HEK293 (cell line): Measurements from ENCODE around the gene HOXA11.
A peak's percentile ranks its signal among the peaks of the same experiment; 100 is the strongest.

Experiments used
- BCL11B ChIP-seq: fragments of 450-650 bp; formaldehyde crosslinking; IDR thresholded peaks from 2 replicates; pipeline ENCODE4 v1.5.1; 2016; ENCODE audit warnings: low read depth, missing biosample characterization, missing genetic modification characterization
- FEZF1 ChIP-seq: fragments of 450-650 bp; formaldehyde crosslinking; IDR thresholded peaks from 2 replicates; pipeline ENCODE4 v1.5.1; 2016; ENCODE audit warnings: missing biosample characterization, missing genetic modification characterization
- IKZF3 ChIP-seq: fragments of 450-650 bp; IDR thresholded peaks from 2 replicates; pipeline ENCODE4 v1.5.0; 2018; ENCODE audit warnings: missing biosample characterization, mild to moderate bottlenecking, missing genetic modification characterization, moderate library complexity
- KLF16 ChIP-seq: fragments of 450-650 bp; formaldehyde crosslinking; IDR thresholded peaks from 2 replicates; pipeline ENCODE4 v1.5.1; 2017; ENCODE audit warnings: missing biosample characterization, missing genetic modification characterization
- MZF1 ChIP-seq: fragments of 450-650 bp; formaldehyde crosslinking; IDR thresholded peaks from 2 replicates; pipeline ENCODE4 v1.5.1; 2017; ENCODE audit warnings: missing biosample characterization, missing genetic modification characterization, borderline replicate concordance
- SCRT1 ChIP-seq: fragments of 450-650 bp; formaldehyde crosslinking; IDR thresholded peaks from 2 replicates; pipeline ENCODE4 v1.5.1; 2016; ENCODE audit warnings: missing biosample characterization, missing genetic modification characterization, borderline replicate concordance
- YY2 ChIP-seq: fragments of 450-650 bp; formaldehyde crosslinking; IDR thresholded peaks from 2 replicates; pipeline ENCODE4 v1.5.1; 2016; ENCODE audit warnings: missing biosample characterization, missing genetic modification characterization
- ZBTB17 ChIP-seq: fragments of 450-650 bp; formaldehyde crosslinking; IDR thresholded peaks from 2 replicates; pipeline ENCODE4 v1.5.1; 2016; ENCODE audit warnings: missing biosample characterization, missing genetic modification characterization
- ZEB2 ChIP-seq: fragments of 450-650 bp; formaldehyde crosslinking; IDR thresholded peaks from 2 replicates; pipeline ENCODE4 v1.5.1; 2016; ENCODE audit warnings: missing biosample characterization, missing genetic modification characterization
- ZIC2 ChIP-seq: fragments of 450-650 bp; formaldehyde crosslinking; IDR thresholded peaks from 2 replicates; pipeline ENCODE4 v1.5.1; 2016; ENCODE audit warnings: missing biosample characterization, missing genetic modification characterization
- ZNF138 ChIP-seq: fragments of 450-650 bp; formaldehyde crosslinking; IDR thresholded peaks from 2 replicates; pipeline ENCODE4 v1.5.1; 2016; ENCODE audit warnings: missing biosample characterization, missing genetic modification characterization, borderline replicate concordance
- ZNF146 ChIP-seq: fragments of 450-650 bp; formaldehyde crosslinking; IDR thresholded peaks from 2 replicates; pipeline ENCODE4 v1.5.1; 2016; ENCODE audit warnings: missing biosample characterization, missing genetic modification characterization
- ZNF169 ChIP-seq: fragments of 450-650 bp; formaldehyde crosslinking; IDR thresholded peaks from 2 replicates; pipeline ENCODE4 v1.5.1; 2016; ENCODE audit warnings: missing biosample characterization, missing genetic modification characterization
- ZNF202 ChIP-seq: fragments of 450-650 bp; formaldehyde crosslinking; IDR thresholded peaks from 2 replicates; pipeline ENCODE4 v1.5.1; 2016; ENCODE audit warnings: missing biosample characterization, missing genetic modification characterization, borderline replicate concordance
- ZNF221 ChIP-seq: fragments of 450-650 bp; formaldehyde crosslinking; IDR thresholded peaks from 2 replicates; pipeline ENCODE4 v1.5.1; 2017; ENCODE audit warnings: missing biosample characterization, missing genetic modification characterization, borderline replicate concordance
- ZNF24 ChIP-seq: fragments of 450-650 bp; formaldehyde crosslinking; IDR thresholded peaks from 2 replicates; pipeline ENCODE4 v1.5.1; 2016; ENCODE audit warnings: missing biosample characterization, missing genetic modification characterization
- ZNF248 ChIP-seq: fragments of 450-650 bp; formaldehyde crosslinking; IDR thresholded peaks from 2 replicates; pipeline ENCODE4 v1.5.1; 2017; ENCODE audit warnings: missing biosample characterization, missing genetic modification characterization
- ZNF26 ChIP-seq: fragments of 450-650 bp; formaldehyde crosslinking; IDR thresholded peaks from 2 replicates; pipeline ENCODE4 v1.5.1; 2016; ENCODE audit warnings: missing biosample characterization, missing genetic modification characterization
- ZNF292 ChIP-seq: fragments of 450-650 bp; formaldehyde crosslinking; IDR thresholded peaks from 2 replicates; pipeline ENCODE4 v1.5.1; 2016; ENCODE audit warnings: low read depth, missing biosample characterization, missing genetic modification characterization, borderline replicate concordance
- ZNF391 ChIP-seq: fragments of 450-650 bp; formaldehyde crosslinking; IDR thresholded peaks from 2 replicates; pipeline ENCODE4 v1.5.1; 2016; ENCODE audit warnings: low read depth, missing biosample characterization, missing genetic modification characterization, borderline replicate concordance
- ZNF501 ChIP-seq: fragments of 450-650 bp; formaldehyde crosslinking; IDR thresholded peaks from 2 replicates; pipeline ENCODE4 v1.5.1; 2016; ENCODE audit warnings: missing biosample characterization, missing genetic modification characterization
- ZNF561 ChIP-seq: fragments of 450-650 bp; IDR thresholded peaks from 2 replicates; pipeline ENCODE4 v1.5.1; 2018; ENCODE audit warnings: missing biosample characterization, missing genetic modification characterization, borderline replicate concordance
- ZNF580 ChIP-seq: fragments of 450-650 bp; formaldehyde crosslinking; IDR thresholded peaks from 2 replicates; pipeline ENCODE4 v1.5.1; 2016; ENCODE audit warnings: missing biosample characterization, missing genetic modification characterization
- ZNF610 ChIP-seq: fragments of 450-650 bp; formaldehyde crosslinking; IDR thresholded peaks from 2 replicates; pipeline ENCODE4 v1.5.1; 2016; ENCODE audit warnings: missing biosample characterization, missing genetic modification characterization, borderline replicate concordance
- ZNF629 ChIP-seq: fragments of 450-650 bp; formaldehyde crosslinking; IDR thresholded peaks from 2 replicates; pipeline ENCODE4 v1.5.1; 2017; ENCODE audit warnings: missing biosample characterization, missing genetic modification characterization
- ZNF664 ChIP-seq: fragments of 450-650 bp; formaldehyde crosslinking; IDR thresholded peaks from 2 replicates; pipeline ENCODE4 v1.5.1; 2016; ENCODE audit warnings: missing biosample characterization, missing genetic modification characterization
- ZNF692 ChIP-seq: fragments of 450-650 bp; formaldehyde crosslinking; IDR thresholded peaks from 2 replicates; pipeline ENCODE4 v1.5.1; 2016; ENCODE audit warnings: missing biosample characterization, missing genetic modification characterization
- ZNF785 ChIP-seq: fragments of 450-650 bp; formaldehyde crosslinking; IDR thresholded peaks from 2 replicates; pipeline ENCODE4 v1.5.1; 2016; ENCODE audit warnings: missing biosample characterization, missing genetic modification characterization
- ZNF837 ChIP-seq: fragments of 450-650 bp; formaldehyde crosslinking; IDR thresholded peaks from 2 replicates; pipeline ENCODE4 v1.5.1; 2016; ENCODE audit warnings: missing biosample characterization, missing genetic modification characterization
- TF ChIP-seq, protein P1 (sequence below): fragments of 450-650 bp; formaldehyde crosslinking; IDR thresholded peaks from 2 replicates; pipeline ENCODE4 v1.5.1; 2016; ENCODE audit warnings: missing biosample characterization, missing genetic modification characterization
- TF ChIP-seq, protein P2 (sequence below): fragments of 450-650 bp; formaldehyde crosslinking; IDR thresholded peaks from 2 replicates; pipeline ENCODE4 v1.5.1; 2017; ENCODE audit warnings: missing biosample characterization, missing genetic modification characterization
- TF ChIP-seq, protein P3 (sequence below): fragments of 450-650 bp; formaldehyde crosslinking; IDR thresholded peaks from 2 replicates; pipeline ENCODE4 v1.5.1; 2016; ENCODE audit warnings: missing biosample characterization, missing genetic modification characterization

Gene HOXA11

DNA sequence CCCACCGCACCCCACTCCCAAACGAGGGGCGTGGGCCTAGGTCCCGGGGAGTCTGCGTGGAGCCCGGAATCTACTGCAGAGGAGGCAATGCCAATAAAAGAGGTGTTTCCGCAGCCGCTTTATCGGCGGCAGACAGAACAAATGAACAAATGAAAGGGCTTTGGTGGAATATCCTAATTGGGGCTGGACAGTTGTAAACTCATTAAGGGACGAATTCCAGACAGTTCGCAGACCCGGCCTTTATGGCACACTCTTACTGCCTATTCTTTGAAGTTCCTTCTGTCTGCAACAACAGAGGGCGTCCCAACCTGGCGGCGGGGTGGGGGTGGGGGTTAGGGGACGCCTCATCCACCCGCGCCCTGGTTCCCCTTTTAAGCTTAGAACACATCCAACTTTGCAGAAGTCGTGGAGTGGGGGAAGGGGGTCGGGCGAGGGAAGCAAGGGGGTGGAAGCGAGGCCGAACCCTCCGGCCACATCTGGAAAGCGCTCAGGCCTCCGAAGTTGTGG lies 23.8 kb downstream of the HOXA11 start (continued):
- TF ChIP-seq ZNF692 (tag by site-specific recombination) (0 out of 2 replicates have a peak, but pooled peaks have one; percentile 46), BCL11B (tag by site-specific recombination) (0 out of 2 replicates have a peak, but pooled peaks have one; percentile 43), IKZF3 (peak; percentile 98), MZF1 (tag by site-specific recombination) (no peak), ZNF785 (no peak), ZNF248 (tag by site-specific recombination) (no peak), ZNF561 (tag by site-specific recombination) (peak; percentile 28; the same call in 1 of the 2 replicates), ZNF664 (tag by site-specific recombination) (no peak), YY2 (no peak), ZNF146 (tag by site-specific recombination) (no peak), SCRT1 (no peak), ZNF202 (tag by site-specific recombination) (no peak), ZNF837 (no peak), ZNF610 (tag by site-specific recombination) (no peak), ZNF391 (tag by site-specific recombination) (no peak), ZNF26 (tag by site-specific recombination) (no peak), ZEB2 (tag by site-specific recombination) (peak; percentile 73), ZIC2 (no peak), ZNF292 (tag by site-specific recombination) (no peak), FEZF1 (tag by site-specific recombination) (peak; percentile 90), ZNF138 (tag by site-specific recombination) (no peak), ZNF169 (tag by site-specific recombination) (no peak), ZNF580 (tag by site-specific recombination) (no peak), ZNF501 (tag by site-specific recombination) (no peak), ZBTB17 (tag by site-specific recombination) (peak; percentile 3; the same call in 1 of the 2 replicates), KLF16 (tag by site-specific recombination) (0 out of 2 replicates have a peak, but pooled peaks have one; percentile 30), ZNF24 (tag by site-specific recombination) (peak; percentile 84), ZNF221 (no peak), ZNF629 (tag by site-specific recombination) (peak; percentile 67)
- TF ChIP-seq, protein P1, sequence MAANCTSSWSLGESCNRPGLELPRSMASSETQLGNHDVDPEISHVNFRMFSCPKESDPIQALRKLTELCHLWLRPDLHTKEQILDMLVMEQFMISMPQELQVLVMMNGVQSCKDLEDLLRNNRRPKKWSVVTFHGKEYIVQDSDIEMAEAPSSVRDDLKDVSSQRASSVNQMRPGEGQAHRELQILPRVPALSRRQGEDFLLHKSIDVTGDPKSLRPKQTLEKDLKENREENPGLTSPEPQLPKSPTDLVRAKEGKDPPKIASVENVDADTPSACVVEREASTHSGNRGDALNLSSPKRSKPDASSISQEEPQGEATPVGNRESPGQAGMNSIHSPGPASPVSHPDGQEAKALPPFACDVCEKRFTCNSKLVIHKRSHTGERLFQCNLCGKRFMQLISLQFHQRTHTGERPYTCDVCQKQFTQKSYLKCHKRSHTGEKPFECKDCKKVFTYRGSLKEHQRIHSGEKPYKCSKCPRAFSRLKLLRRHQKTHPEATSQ (tag by site-specific recombination): no peak
- TF ChIP-seq, protein P2, sequence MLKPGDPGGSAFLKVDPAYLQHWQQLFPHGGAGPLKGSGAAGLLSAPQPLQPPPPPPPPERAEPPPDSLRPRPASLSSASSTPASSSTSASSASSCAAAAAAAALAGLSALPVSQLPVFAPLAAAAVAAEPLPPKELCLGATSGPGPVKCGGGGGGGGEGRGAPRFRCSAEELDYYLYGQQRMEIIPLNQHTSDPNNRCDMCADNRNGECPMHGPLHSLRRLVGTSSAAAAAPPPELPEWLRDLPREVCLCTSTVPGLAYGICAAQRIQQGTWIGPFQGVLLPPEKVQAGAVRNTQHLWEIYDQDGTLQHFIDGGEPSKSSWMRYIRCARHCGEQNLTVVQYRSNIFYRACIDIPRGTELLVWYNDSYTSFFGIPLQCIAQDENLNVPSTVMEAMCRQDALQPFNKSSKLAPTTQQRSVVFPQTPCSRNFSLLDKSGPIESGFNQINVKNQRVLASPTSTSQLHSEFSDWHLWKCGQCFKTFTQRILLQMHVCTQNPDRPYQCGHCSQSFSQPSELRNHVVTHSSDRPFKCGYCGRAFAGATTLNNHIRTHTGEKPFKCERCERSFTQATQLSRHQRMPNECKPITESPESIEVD (tag by site-specific recombination): peak; percentile 29; the same call in 1 of the 2 replicates
- TF ChIP-seq, protein P3, sequence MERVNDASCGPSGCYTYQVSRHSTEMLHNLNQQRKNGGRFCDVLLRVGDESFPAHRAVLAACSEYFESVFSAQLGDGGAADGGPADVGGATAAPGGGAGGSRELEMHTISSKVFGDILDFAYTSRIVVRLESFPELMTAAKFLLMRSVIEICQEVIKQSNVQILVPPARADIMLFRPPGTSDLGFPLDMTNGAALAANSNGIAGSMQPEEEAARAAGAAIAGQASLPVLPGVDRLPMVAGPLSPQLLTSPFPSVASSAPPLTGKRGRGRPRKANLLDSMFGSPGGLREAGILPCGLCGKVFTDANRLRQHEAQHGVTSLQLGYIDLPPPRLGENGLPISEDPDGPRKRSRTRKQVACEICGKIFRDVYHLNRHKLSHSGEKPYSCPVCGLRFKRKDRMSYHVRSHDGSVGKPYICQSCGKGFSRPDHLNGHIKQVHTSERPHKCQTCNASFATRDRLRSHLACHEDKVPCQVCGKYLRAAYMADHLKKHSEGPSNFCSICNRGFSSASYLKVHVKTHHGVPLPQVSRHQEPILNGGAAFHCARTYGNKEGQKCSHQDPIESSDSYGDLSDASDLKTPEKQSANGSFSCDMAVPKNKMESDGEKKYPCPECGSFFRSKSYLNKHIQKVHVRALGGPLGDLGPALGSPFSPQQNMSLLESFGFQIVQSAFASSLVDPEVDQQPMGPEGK (tag by site-specific recombination): peak; percentile 63; the same call in 1 of the 2 replicates
